Spleen (tissue), 11 donors: Measurements from ENCODE around the gene ZNHIT6. TPM values are rescaled to one million over a fixed set of nuclear protein-coding genes. Genes with fewer than 3 reads are reported as not detected.

Experiments used
- DNase-seq: peaks from one replicate; pipeline ENCODE4 v3.0.0-alpha.2; 2020
- H3K27ac ChIP-seq, 8 donors: fragments of 200-600 bp; sonication (generic) in 7 of 8; 1 replicate in 4 of 8; 2 replicates in 4 of 8; pipeline versions ENCODE4 v1.5.0 to v1.8.0; 2016 to 2021; ENCODE audit warnings: inconsistent platforms in 4 of 8, mild to moderate bottlenecking in 4 of 8, moderate library complexity in 1 of 8
- H3K27me3 ChIP-seq, 7 donors: fragments of 200-600 bp; sonication (generic) in 6 of 7; replicated peaks in 1 of 7; 1 replicate in 4 of 7; 2 replicates in 3 of 7; pipeline versions ENCODE4 v1.5.0 to v1.8.0; 2016 to 2021; ENCODE audit warnings: inconsistent platforms in 3 of 7, mild to moderate bottlenecking in 1 of 7
- H3K36me3 ChIP-seq, 6 donors: fragments of 200-600 bp; sonication (generic) in 5 of 6; 1 replicate in 4 of 6; 2 replicates in 2 of 6; pipeline versions ENCODE4 v1.5.0 to v1.8.0; 2016 to 2021; ENCODE audit warnings: inconsistent platforms in 2 of 6
- H3K4me1 ChIP-seq, 6 donors: fragments of 200-600 bp; sonication (generic) in 5 of 6; 1 replicate in 3 of 6; 2 replicates in 3 of 6; pipeline versions ENCODE4 v1.5.0 to v1.8.0; 2016 to 2021; ENCODE audit warnings: inconsistent platforms in 3 of 6
- H3K4me3 ChIP-seq, 8 donors: fragments of 200-600 bp; sonication (generic) in 7 of 8; 1 replicate in 4 of 8; 2 replicates in 4 of 8; pipeline versions ENCODE4 v1.5.0 to v1.8.0; 2016 to 2021; ENCODE audit warnings: inconsistent platforms in 4 of 8, mild to moderate bottlenecking in 4 of 8, moderate library complexity in 2 of 8
- H3K9me3 ChIP-seq, 8 donors: fragments of 200-600 bp; sonication (generic) in 7 of 8; 1 replicate in 4 of 8; 2 replicates in 4 of 8; pipeline versions ENCODE4 v1.5.0 to v1.8.0; 2016 to 2021; ENCODE audit warnings: inconsistent platforms in 4 of 8
- CTCF ChIP-seq, 11 experiments: fragments of 200-600 bp in 7 of 11; fragments of 450-650 bp in 4 of 11; sonication (generic) in 4 of 11; IDR thresholded peaks in 8 of 11; conservative IDR thresholded peaks in 3 of 11; 1 replicate in 7 of 11; 2 replicates in 4 of 11; pipeline versions ENCODE4 v1.4.0 to v1.8.0; 2016 to 2021; ENCODE audit warnings: antibody characterized with exemption in 11 of 11, inconsistent platforms in 4 of 11, mild to moderate bottlenecking in 1 of 11
- POLR2A ChIP-seq, 3 donors: fragments of 450-650 bp; IDR thresholded peaks; one replicate each; pipeline ENCODE4 v1.5.1; 2017; ENCODE audit warnings: antibody characterized with exemption in 3 of 3, mild to moderate bottlenecking in 1 of 3
- POLR2AphosphoS5 ChIP-seq, 3 donors: sonication (generic); formaldehyde crosslinking; IDR thresholded peaks; one replicate each; pipeline ENCODE4 v1.5.1; 2017; ENCODE audit warnings: antibody characterized with exemption in 3 of 3
- WGBS, 5 donors: extraction: QIAGEN DNeasy Blood & Tissue Kit in 3 of 5; methylation state at CpG; one replicate each; pipeline versions ENCODE4 v1.1.5 to v1.1.7; 2013 to 2018; 5-methylcytosine and 5-hydroxymethylcytosine counted together
- intact Hi-C: fragments of 100-400 bp; cut with DNase I; formaldehyde crosslinking; loops from one replicate; pipeline ENCODE4 v1.15.0; 2023; ENCODE audit warnings: low total_unique reads
- polyA plus RNA-seq, 3 donors: library from polyadenylated mRNA; stranded (reverse); fragments of 200-250 nt; gene quantifications; one replicate each; pipeline ENCODE4 v1.2.1, GENCODE V29; 2013
- total RNA-seq, 7 donors: library from RNA; depleted of rRNA in 3 of 7; stranded (reverse); fragments of >200 nt in 3 of 7; fragmentation: NEBNext Ultra II Directional in 4 of 7; extraction: Animal tissue kit (Norgen Biotek cat#: 25700) in 4 of 7; gene quantifications; one replicate each; pipeline versions ENCODE4 v1.1.0 to v1.2.1, GENCODE V29; 2016 to 2021
- donor health status: healthy with polysubstance abuse.
- donor health status: DM: no; HTN: no; CAD: no; lungs with moderate emphysema.
- donor health status: DM: no; HTN: no; CAD: no.
- donor health status: Bipolar disorder and iron deficiency.
- donor health status: healthy.
- donor health status: DM: no; HTN: no; CAD: no.
- donor health status: DM: yes; HTN: yes; CAD: no.

The ZNHIT6 gene
- total and polyA plus RNA-seq, 10 donors, result 6.2 to 17.2 (median 11.6) TPM

DNA sequence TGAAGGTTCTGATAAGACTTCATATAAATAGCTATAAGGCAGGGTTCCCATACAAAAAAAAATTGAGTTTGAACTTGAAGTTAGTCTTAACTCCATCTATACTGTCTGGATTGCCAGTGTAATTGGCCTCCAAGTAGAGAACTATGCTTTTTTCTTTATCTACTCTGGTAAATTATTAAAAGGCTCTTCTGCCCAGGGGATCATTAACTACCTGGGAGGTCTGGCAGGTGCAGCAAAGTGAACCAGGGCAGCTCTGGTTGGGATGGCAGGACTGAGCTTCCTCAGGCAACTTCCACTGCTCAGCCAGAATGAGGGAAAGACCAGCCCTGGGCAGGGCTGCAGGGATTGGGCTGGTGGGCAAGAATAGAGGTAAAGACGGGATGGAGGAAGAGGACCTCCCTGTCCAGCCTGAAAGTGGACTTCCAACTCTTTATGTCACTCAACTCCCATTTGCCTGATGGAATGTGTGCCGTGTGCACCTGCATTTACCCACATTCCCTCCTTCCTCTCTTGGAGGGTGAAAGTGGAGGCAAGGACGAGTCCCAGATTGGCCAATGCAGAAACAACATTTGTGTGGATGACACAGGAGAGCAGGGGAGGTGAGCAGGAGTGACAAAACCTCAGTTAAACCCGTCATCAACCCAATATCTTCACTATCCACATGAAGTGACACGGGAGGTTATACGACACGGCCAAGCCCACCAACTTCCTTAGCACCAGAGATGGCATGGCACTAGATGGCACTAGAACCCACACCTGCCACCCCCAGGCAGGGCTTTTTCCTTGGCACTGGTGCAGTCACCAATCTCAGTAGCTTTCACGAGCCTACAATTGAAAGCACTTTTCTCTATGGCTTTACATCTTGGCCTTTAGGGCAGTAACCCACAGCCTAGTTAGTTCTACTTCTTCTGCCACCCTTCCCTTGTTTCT, 102.5 kb downstream of the ZNHIT6 start:
- no peaks in the 10 kb centered on the region for H3K9me3 ChIP-seq
- no peak overlapping the region for H3K27ac ChIP-seq
- no peaks in the 10 kb centered on the region for H3K4me1 ChIP-seq
- no peaks in the 10 kb centered on the region for H3K36me3 ChIP-seq
- TF ChIP-seq POLR2A (IDR thresholded peaks at IDR 0.05), result no peak
- TF ChIP-seq POLR2AphosphoS5 (IDR thresholded peaks at IDR 0.05), result no peak
- no peak for TF ChIP-seq CTCF (IDR thresholded peaks at IDR 0.05 in 8 of 11, conservative IDR thresholded peaks at IDR 0.05 in 3 of 11)
- DNase-seq, result no peak
- intact Hi-C loops, result no loop called here
- H3K27me3 ChIP-seq, result no peaks in the 10 kb centered on the region
- no peak overlapping the region for H3K4me3 ChIP-seq
- 82 to 88% (median 86%) methylated on average over 8 of the region's 8 CpGs for WGBS, 5 donors

DNA sequence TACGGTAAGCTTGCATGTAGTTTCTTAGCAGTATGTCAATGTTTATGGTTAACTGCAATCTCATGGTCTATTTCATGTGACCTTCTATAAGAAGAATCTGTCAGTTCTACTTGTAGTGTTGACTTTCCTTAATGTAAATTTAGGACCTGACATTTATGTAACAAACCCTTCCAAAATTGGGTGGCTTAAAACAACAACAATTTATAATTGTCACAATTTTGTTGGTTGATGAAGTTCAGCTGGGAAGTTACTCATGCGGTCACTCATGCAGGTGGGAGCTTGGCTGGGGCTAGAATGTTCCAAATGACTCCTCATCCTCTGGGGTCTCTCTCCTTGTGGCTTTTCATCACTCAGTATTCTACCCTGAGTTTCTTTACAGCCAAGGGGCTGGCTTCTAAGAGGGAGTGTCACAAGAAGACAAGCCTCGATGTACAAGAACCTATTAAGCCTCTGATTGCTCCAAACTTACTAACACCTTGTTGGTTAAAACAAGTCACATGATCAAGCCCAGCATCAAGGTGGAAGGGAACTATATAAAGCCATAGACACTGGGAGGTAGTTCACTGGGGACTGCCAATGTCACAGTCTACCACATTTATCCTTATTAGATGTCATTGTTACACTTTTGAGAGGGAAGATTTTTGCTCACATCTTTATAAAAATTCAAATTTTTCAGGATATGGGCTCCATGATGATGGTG, 103.8 kb downstream of the ZNHIT6 start:
- Histone ChIP-seq H3K4me1 (no peaks in the 10 kb centered on the region), H3K27ac (no peak overlapping the region), H3K9me3 (no peaks in the 10 kb centered on the region), H3K36me3 (no peaks in the 10 kb centered on the region), H3K4me3 (no peak overlapping the region), H3K27me3 (no peaks in the 10 kb centered on the region)
- DNase-seq, result no peak
- 77 to 96% (median 89%) methylated on average over 3 of the region's 3 CpGs for WGBS, 5 donors
- intact Hi-C loops, result no loop called here
- TF ChIP-seq POLR2AphosphoS5 (IDR thresholded peaks at IDR 0.05) (no peak), CTCF (IDR thresholded peaks at IDR 0.05 in 8 of 11, conservative IDR thresholded peaks at IDR 0.05 in 3 of 11) (no peak), POLR2A (IDR thresholded peaks at IDR 0.05) (no peak)

DNA sequence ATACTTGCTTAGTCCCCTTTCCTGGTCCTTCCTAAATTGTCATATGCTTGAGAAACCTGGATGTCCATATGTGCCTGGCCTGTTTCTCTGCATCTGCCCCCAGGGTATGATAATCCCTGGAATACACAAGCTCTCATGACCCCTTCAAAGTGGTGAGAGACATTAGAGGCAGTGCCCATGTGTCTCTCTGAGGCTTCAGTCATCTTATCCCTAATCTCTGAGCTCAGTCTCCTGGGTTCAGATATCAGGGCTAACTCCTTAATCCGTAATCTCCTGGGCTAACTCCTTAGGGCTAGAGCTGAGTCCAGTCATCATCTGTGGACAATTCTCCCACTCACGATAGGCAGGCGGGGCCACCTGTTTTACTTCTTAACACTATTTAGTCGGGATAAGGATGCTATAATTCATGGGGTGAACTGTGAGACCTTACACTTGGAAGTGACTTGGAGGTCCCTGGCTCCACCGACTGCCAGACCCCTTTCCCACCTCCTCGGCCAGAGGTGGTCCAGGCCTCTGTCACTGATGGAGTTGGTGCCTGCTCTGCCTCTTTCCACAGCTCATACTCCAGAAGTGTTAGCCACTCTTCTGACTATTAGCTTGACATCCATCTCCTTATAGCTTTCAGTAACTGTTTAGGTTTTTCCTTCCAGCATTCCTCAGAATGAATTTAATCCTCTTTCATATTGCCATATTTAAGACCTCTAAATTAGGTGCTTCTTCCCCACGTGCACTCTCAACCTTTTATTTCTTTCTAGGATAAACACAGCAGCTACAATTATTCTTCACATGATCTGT, 105.0 kb downstream of the ZNHIT6 start:
- no peak overlapping the region for H3K4me3 ChIP-seq
- DNase-seq, result no peak
- TF ChIP-seq POLR2AphosphoS5 (IDR thresholded peaks at IDR 0.05), result no peak
- no peak for TF ChIP-seq POLR2A (IDR thresholded peaks at IDR 0.05)
- TF ChIP-seq CTCF (IDR thresholded peaks at IDR 0.05 in 8 of 11, conservative IDR thresholded peaks at IDR 0.05 in 3 of 11), result no peak
- no peaks in the 10 kb centered on the region for H3K4me1 ChIP-seq
- H3K27me3 ChIP-seq, result no peaks in the 10 kb centered on the region
- no peak overlapping the region for H3K27ac ChIP-seq
- WGBS, 5 donors, result 73 to 92% (median 86%) methylated on average over 7 of the region's 7 CpGs
- intact Hi-C loops, result no loop called here
- no peaks in the 10 kb centered on the region for H3K9me3 ChIP-seq
- no peaks in the 10 kb centered on the region for H3K36me3 ChIP-seq
